Measurements from ENCODE around the gene NKX3-2.

The NKX3-2 gene

GRCh38 chr4:13544606-13545393 lies 492 bp upstream of the NKX3-2 start:
- DNase-seq = peak in 7 of 14 donors; percentile 4 to 36 (median 14)

GRCh38 chr4:13543032-13543838 lies 1.1 kb downstream of the NKX3-2 start:
- no peak for DNase-seq

GRCh38 chr4:13542577-13543031 lies 1.7 kb downstream of the NKX3-2 start:
- DNase-seq = no peak

- no peak for DNase-seq
These were observed 2.4 kb downstream of the NKX3-2 start for GRCh38 chr4:13541720-13542576.

GRCh38 chr4:13541176-13541604 lies 3.1 kb downstream of the NKX3-2 start:
- DNase-seq = no peak

GRCh38 chr4:13540446-13541175 lies 3.7 kb downstream of the NKX3-2 start:
- no peak for DNase-seq

GRCh38 chr4:13539619-13540445 lies 4.5 kb downstream of the NKX3-2 start:
- DNase-seq = no peak

GRCh38 chr4:13539047-13539618 lies 5.2 kb downstream of the NKX3-2 start:
- no peak for DNase-seq

GRCh38 chr4:13538427-13538973 lies 5.8 kb downstream of the NKX3-2 start:
- DNase-seq = no peak

GRCh38 chr4:13537832-13538177 lies 6.5 kb downstream of the NKX3-2 start:
- DNase-seq = no peak

- DNase-seq = no peak
These were observed 7.1 kb downstream of the NKX3-2 start for GRCh38 chr4:13537011-13537831.

- no peak for DNase-seq
These were observed 7.7 kb downstream of the NKX3-2 start for GRCh38 chr4:13536607-13537006.

- DNase-seq = no peak
These were observed 8.5 kb downstream of the NKX3-2 start for GRCh38 chr4:13535708-13536361.

GRCh38 chr4:13535118-13535517 lies 9.2 kb downstream of the NKX3-2 start:
- DNase-seq = no peak

GRCh38 chr4:13534344-13535063 lies 9.8 kb downstream of the NKX3-2 start:
- no peak for DNase-seq

- no peak for DNase-seq
These were observed 10.5 kb downstream of the NKX3-2 start for GRCh38 chr4:13533670-13534343.

- no peak for DNase-seq
These were observed 12.7 kb downstream of the NKX3-2 start for GRCh38 chr4:13531625-13531998.
